ENCODE measurements around the gene INHBA.

DNA sequence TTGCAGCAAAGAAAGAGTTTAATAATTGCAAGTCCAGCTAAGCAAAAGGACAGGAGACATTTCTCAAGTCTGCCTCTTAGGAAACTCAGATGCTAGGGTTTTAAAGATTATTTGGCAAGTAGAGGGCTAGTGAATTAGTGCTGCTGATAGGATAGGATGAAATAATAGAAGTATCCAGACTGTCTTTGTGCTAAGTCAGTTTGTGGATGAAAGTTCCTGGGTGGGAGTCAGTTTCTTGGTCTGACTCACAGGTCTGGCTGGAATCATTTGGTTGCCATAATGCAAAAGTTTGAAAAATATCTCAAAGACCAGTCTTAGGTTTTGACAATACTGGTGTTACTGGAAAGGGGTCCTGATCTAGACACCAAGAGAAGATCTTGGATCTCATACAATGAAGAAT is 42.6 kb upstream of the INHBA start:
- no peak for TF ChIP-seq POLR2A (IDR thresholded peaks at IDR 0.05; ENCODE audit: low read depth, low read length)
- no peak for TF ChIP-seq POLR2AphosphoS5 (IDR thresholded peaks at IDR 0.05; ENCODE audit: low read depth, low read length)

Data from GM12892 (cell line).